PFSK-1 (cell line): Measurements from ENCODE around the gene PCDH19.

Experiments used
- FOXP2 ChIP-seq: optimal IDR thresholded peaks from 2 replicates; pipeline ENCODE3; 2011; ENCODE audit warnings: borderline replicate concordance, control low read depth, inconsistent platforms; ENCODE audit not compliant: insufficient read depth; ENCODE audit errors: extremely low read length, extremely low read depth
- POLR2AphosphoS5 ChIP-seq: IDR thresholded peaks from 2 replicates; pipeline ENCODE4 v1.6.1; 2012; ENCODE audit warnings: low read depth, mild to moderate bottlenecking, control low read depth, low read length, moderate library complexity
- SIN3A ChIP-seq: IDR thresholded peaks from 2 replicates; pipeline ENCODE4 v1.6.1; 2012; ENCODE audit warnings: mild to moderate bottlenecking, low read length, moderate library complexity, borderline replicate concordance; ENCODE audit not compliant: insufficient read depth
- TAF1 ChIP-seq: IDR thresholded peaks from 2 replicates; pipeline ENCODE4 v1.6.1; 2012; ENCODE audit warnings: low read length, control low read depth, borderline replicate concordance; ENCODE audit not compliant: insufficient read depth
- TF ChIP-seq, protein P1 (sequence below), 2 experiments: IDR thresholded peaks; 2 replicates each; pipeline versions ENCODE4 v1.6.1 to v1.8.0; 2011 to 2012; ENCODE audit warnings: low read depth in 2 of 2, low read length in 2 of 2, control low read depth in 1 of 2, inconsistent platforms in 1 of 2, mild to moderate bottlenecking in 1 of 2, moderate library complexity in 1 of 2; ENCODE audit not compliant: insufficient read depth in 1 of 2

PCDH19 gene

GRCh38 chrX:100411802-100412715 is 2.0 kb upstream of the PCDH19 start:
- TF ChIP-seq SIN3A (no peak), TAF1 (no peak), FOXP2 (no peak), POLR2AphosphoS5 (no peak)
- TF ChIP-seq, protein P1, sequence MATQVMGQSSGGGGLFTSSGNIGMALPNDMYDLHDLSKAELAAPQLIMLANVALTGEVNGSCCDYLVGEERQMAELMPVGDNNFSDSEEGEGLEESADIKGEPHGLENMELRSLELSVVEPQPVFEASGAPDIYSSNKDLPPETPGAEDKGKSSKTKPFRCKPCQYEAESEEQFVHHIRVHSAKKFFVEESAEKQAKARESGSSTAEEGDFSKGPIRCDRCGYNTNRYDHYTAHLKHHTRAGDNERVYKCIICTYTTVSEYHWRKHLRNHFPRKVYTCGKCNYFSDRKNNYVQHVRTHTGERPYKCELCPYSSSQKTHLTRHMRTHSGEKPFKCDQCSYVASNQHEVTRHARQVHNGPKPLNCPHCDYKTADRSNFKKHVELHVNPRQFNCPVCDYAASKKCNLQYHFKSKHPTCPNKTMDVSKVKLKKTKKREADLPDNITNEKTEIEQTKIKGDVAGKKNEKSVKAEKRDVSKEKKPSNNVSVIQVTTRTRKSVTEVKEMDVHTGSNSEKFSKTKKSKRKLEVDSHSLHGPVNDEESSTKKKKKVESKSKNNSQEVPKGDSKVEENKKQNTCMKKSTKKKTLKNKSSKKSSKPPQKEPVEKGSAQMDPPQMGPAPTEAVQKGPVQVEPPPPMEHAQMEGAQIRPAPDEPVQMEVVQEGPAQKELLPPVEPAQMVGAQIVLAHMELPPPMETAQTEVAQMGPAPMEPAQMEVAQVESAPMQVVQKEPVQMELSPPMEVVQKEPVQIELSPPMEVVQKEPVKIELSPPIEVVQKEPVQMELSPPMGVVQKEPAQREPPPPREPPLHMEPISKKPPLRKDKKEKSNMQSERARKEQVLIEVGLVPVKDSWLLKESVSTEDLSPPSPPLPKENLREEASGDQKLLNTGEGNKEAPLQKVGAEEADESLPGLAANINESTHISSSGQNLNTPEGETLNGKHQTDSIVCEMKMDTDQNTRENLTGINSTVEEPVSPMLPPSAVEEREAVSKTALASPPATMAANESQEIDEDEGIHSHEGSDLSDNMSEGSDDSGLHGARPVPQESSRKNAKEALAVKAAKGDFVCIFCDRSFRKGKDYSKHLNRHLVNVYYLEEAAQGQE (IDR thresholded peaks at IDR 0.05; ENCODE audit: insufficient read depth in 1 of 2, low read depth in 2 of 2, low read length in 2 of 2) = no peak

- TF ChIP-seq SIN3A (no peak), POLR2AphosphoS5 (no peak), TAF1 (no peak), FOXP2 (no peak)
- TF ChIP-seq, protein P1 (IDR thresholded peaks at IDR 0.05; ENCODE audit: insufficient read depth in 1 of 2, low read depth in 2 of 2, low read length in 2 of 2) = no peak
Observed at GRCh38 chrX:100410901-100411801, 1.1 kb upstream of the PCDH19 start.

- TF ChIP-seq, protein P1 (IDR thresholded peaks at IDR 0.05; ENCODE audit: insufficient read depth in 1 of 2, low read depth in 2 of 2, low read length in 2 of 2) = no peak
Observed at GRCh38 chrX:100408713-100409609, 1.1 kb downstream of the PCDH19 start.

DNA sequence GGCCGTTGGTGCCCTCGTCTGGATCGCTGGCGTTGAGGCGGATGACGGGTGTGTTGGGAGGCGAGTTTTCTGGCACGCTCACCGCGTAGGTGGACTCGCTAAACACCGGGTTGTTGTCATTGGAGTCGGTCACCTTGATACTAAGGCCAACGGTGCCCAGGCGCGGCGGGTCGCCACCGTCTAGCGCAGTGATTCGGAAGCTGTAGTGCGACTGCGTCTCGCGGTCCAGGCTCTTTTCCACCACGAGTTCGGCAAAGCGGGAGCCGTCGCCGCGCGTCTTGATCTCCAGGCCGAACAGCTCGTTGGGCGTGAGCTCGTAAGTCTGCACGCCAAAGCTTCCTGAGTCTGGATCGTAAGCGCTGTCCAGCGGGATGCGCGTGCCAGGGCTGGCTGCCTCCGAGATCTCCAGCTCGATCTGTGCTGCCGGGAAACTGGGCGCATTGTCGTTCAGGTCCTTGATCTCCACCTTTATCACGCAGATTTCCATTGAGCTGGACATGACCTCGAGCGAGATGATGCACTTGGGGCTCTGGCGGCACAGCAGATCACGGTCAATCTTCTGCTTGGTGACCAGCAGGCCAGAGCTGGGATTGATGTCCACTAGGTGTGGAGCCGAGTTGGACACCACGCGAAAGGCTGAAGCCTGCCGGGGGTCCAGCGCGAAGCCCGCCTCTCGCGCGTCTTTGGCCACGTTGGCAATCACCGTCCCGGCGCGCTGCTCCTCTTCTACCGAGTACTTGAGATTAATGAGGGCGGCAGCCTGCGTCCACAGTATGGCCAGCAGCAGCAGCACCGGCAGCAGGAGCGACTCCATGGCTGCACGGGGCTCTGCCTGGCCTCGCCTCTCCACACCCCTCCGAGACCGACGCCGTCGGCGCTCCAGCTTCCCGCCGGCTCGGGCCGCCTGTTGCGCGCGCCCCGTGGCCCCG is 2.0 kb downstream of the PCDH19 start:
- TF ChIP-seq SIN3A = no peak
